HEK293T (cell line): ENCODE measurements around the gene CCR8.

Experiments
- BHLHE40 ChIP-seq: fragments of 450-650 bp; IDR thresholded peaks from 2 replicates; pipeline ENCODE4 v1.6.1; 2016; ENCODE audit warnings: mild to moderate bottlenecking, moderate library complexity, borderline replicate concordance
- CTBP1 ChIP-seq: fragments of 450-650 bp; IDR thresholded peaks from 2 replicates; pipeline ENCODE4 v1.6.1; 2016; ENCODE audit warnings: borderline replicate concordance
- ELF4 ChIP-seq: fragments of 450-650 bp; IDR thresholded peaks from 2 replicates; pipeline ENCODE4 v1.6.1; 2017; ENCODE audit warnings: antibody characterized with exemption
- FOXK2 ChIP-seq: fragments of 450-650 bp; IDR thresholded peaks from 2 replicates; pipeline ENCODE4 v1.6.1; 2016; ENCODE audit warnings: mild to moderate bottlenecking
- L3MBTL2 ChIP-seq: fragments of 450-650 bp; conservative IDR thresholded peaks from 2 replicates; pipeline ENCODE4 v1.6.1; 2016; ENCODE audit warnings: mild to moderate bottlenecking
- SP1 ChIP-seq: fragments of 450-650 bp; IDR thresholded peaks from 2 replicates; pipeline ENCODE4 v1.6.1; 2017
- SUZ12 ChIP-seq: fragments of 450-650 bp; IDR thresholded peaks from 2 replicates; pipeline ENCODE4 v1.6.1; 2016; ENCODE audit warnings: mild to moderate bottlenecking
- ZNF384 ChIP-seq: fragments of 450-650 bp; IDR thresholded peaks from 2 replicates; pipeline ENCODE4 v1.6.1; 2016

GRCh38 chr3:39291903-39292329 is 37.6 kb upstream of the CCR8 start:
- TF ChIP-seq SP1 (no peak), SUZ12 (no peak), FOXK2 (no peak), ZNF384 (no peak), ELF4 (no peak), L3MBTL2 (no peak), CTBP1 (no peak), BHLHE40 (no peak)
